GM21423 (cell line): ENCODE measurements around the gene IARS2.
"Not testable (repeated sequence)": the region's sequence is repeated elsewhere in the genome, so short reads cannot be mapped to it uniquely, and the experiment has no call there.

Source experiments
- ATAC-seq: cut with Tn5 transposase; IDR thresholded peaks from one replicate; pipeline ENCODE4 v1.9.1; 2021; ENCODE audit warnings: mild to moderate bottlenecking, moderate library complexity; ENCODE audit not compliant: unreplicated experiment

The IARS2 gene

DNA sequence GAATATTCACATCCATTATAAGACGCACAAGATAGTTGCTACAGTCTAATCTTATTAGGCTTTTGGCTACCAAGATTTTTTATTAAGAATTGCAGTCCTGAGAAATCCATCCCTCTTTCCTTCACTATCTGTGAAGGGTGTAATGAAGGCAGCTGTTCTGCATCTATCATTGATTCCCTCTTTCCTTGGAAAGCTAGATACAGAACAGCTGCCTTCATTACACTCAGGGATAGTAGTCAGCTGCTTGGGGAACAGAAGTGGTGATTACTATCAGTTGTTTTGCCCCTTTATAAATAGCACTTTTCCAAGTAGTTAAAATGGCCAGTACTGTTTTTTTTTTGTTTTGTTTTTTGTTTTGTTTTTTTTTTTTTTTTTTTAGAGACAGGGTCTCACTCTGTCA, 70.2 kb downstream of the IARS2 start:
- no peak for ATAC-seq

DNA sequence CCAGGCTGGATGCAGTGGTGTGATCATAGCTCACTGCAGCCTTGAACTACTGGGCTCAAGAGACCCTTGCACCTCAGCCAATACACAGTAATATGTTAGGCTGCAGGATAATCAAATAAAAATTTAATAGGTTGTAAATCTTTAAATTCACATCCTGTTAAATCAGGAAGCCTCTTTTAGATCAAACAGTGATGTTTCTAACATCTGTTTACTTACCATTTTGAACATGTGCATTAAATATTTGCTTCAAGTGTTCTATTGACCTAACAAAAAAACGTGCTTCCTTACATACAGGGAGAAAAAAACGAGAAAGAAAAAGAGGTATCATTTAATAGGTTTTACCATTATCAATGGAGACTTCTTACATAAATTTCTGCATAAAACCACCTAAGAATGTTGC, 70.6 kb downstream of the IARS2 start:
- ATAC-seq, result no peak

GRCh38 chr1:220166853-220167252, 72.9 kb downstream of the IARS2 start:
- ATAC-seq, result no peak

- ATAC-seq, result not testable (repeated sequence)
These were observed 76.0 kb downstream of the IARS2 start for GRCh38 chr1:220169887-220170286.

- no peak for ATAC-seq
These were observed 77.0 kb downstream of the IARS2 start for GRCh38 chr1:220170836-220171526.

GRCh38 chr1:220176540-220176939, 82.6 kb downstream of the IARS2 start:
- ATAC-seq, result no peak

GRCh38 chr1:220182111-220182510, 88.2 kb downstream of the IARS2 start:
- no peak for ATAC-seq

GRCh38 chr1:220182656-220183055, 88.7 kb downstream of the IARS2 start:
- no peak for ATAC-seq

- ATAC-seq, result no peak
These were observed 90.6 kb downstream of the IARS2 start for GRCh38 chr1:220184506-220184905.

GRCh38 chr1:220186752-220187151, 92.8 kb downstream of the IARS2 start:
- no peak for ATAC-seq

DNA sequence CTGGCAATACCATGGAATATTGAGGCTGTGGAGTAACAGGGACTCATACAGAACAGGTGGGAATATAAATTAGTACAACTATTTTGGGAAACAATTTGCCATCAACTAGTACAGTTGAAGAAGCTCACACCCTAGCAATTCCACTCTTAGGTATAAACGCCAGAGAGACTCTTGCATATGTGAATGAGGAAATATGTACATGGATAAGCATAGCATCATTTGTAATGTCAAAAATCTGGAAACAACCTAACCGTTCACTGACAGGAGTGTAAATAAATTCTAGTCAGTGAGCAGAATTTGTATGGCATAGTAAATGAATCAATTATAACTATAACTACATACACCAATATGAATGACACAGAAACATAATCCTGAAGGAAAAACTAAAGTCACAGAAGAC, 94.6 kb downstream of the IARS2 start:
- ATAC-seq, result no peak

- ATAC-seq, result no peak
These were observed 95.9 kb downstream of the IARS2 start for GRCh38 chr1:220189750-220190347.

- ATAC-seq, result no peak
These were observed 101.8 kb downstream of the IARS2 start for GRCh38 chr1:220195701-220196100.
